Hepatocyte (in vitro differentiated cells): ENCODE data around the gene TIGD6.

ENCODE experiments used
- EZH2 ChIP-seq: fragments of 200-600 bp; sonication (generic); IDR thresholded peaks from 2 replicates; pipeline ENCODE4 v1.6.1; 2016; ENCODE audit warnings: antibody characterized with exemption, mild to moderate bottlenecking, borderline replicate concordance
- EZH2phosphoT487 ChIP-seq: fragments of 200-600 bp; sonication (generic); IDR thresholded peaks from one replicate; pipeline ENCODE4 v1.6.1; 2018; ENCODE audit warnings: antibody characterized with exemption, mild to moderate bottlenecking, low read depth, moderate library complexity; ENCODE audit not compliant: unreplicated experiment, severe bottlenecking
- TF ChIP-seq, protein P1 (sequence below): fragments of 200-600 bp; sonication (generic); IDR thresholded peaks from 2 replicates; pipeline ENCODE4 v1.5.1; 2016; ENCODE audit warnings: antibody characterized with exemption, mild to moderate bottlenecking; ENCODE audit not compliant: poor library complexity

- TF ChIP-seq, protein P1, sequence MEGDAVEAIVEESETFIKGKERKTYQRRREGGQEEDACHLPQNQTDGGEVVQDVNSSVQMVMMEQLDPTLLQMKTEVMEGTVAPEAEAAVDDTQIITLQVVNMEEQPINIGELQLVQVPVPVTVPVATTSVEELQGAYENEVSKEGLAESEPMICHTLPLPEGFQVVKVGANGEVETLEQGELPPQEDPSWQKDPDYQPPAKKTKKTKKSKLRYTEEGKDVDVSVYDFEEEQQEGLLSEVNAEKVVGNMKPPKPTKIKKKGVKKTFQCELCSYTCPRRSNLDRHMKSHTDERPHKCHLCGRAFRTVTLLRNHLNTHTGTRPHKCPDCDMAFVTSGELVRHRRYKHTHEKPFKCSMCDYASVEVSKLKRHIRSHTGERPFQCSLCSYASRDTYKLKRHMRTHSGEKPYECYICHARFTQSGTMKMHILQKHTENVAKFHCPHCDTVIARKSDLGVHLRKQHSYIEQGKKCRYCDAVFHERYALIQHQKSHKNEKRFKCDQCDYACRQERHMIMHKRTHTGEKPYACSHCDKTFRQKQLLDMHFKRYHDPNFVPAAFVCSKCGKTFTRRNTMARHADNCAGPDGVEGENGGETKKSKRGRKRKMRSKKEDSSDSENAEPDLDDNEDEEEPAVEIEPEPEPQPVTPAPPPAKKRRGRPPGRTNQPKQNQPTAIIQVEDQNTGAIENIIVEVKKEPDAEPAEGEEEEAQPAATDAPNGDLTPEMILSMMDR: no peak
- TF ChIP-seq EZH2: no peak
- no peak for TF ChIP-seq EZH2phosphoT487
Observed at GRCh38 chr5:150023136-150023535, 22.7 kb upstream of the TIGD6 start.
